A549 (cell line): ENCODE results near the gene CELA3B.
"Not testable (repeated sequence)": the region's sequence is repeated elsewhere in the genome, so short reads cannot be mapped to it uniquely, and the experiment has no call there.

Experiments
- CTCF ChIP-seq: fragments of >200 bp; sonication (Bioruptor Twin); formaldehyde crosslinking; IDR thresholded peaks from 3 replicates; pipeline ENCODE4 v1.5.1; 2016
- EP300 ChIP-seq, 2 experiments: fragments of >200 bp; sonication (Bioruptor Twin); formaldehyde crosslinking; IDR thresholded peaks; 2 replicates in 1 of 2; 3 replicates in 1 of 2; pipeline ENCODE4 v1.6.1; 2016 to 2017
- KDM1A ChIP-seq: fragments of 200-600 bp; sonication (generic); IDR thresholded peaks from 2 replicates; pipeline ENCODE4 v1.6.1; 2016; ENCODE audit warnings: low read depth, mild to moderate bottlenecking
- MYC ChIP-seq: IDR thresholded peaks from 2 replicates; pipeline ENCODE4 v1.6.1; 2012; ENCODE audit warnings: mild to moderate bottlenecking, inconsistent platforms, low read length, improper control_type of control experiment, borderline replicate concordance
- POLR2A ChIP-seq: IDR thresholded peaks from 2 replicates; pipeline ENCODE4 v1.6.1; 2012; ENCODE audit warnings: mild to moderate bottlenecking, low read length
- POLR2AphosphoS2 ChIP-seq: conservative IDR thresholded peaks from 2 replicates; pipeline ENCODE4 v1.6.1; 2012; ENCODE audit warnings: low read length, improper control_type of control experiment, inconsistent platforms
- RCOR1 ChIP-seq: fragments of 150-350 bp; IDR thresholded peaks from 2 replicates; pipeline ENCODE4 v1.6.1; 2014; ENCODE audit warnings: antibody characterized with exemption, low read length, low read depth
- RNF2 ChIP-seq: fragments of 200-600 bp; sonication (generic); IDR thresholded peaks from 2 replicates; pipeline ENCODE4 v1.6.1; 2016; ENCODE audit warnings: low read depth, mild to moderate bottlenecking, antibody characterized with exemption, moderate library complexity, borderline replicate concordance
- SREBF2 ChIP-seq: fragments of 450-650 bp; IDR thresholded peaks from 2 replicates; pipeline ENCODE4 v1.6.1; 2014; ENCODE audit warnings: mild to moderate bottlenecking, moderate library complexity
- ZSCAN20 ChIP-seq: fragments of 250-450 bp; sonication (Bioruptor Pico); IDR thresholded peaks from 2 replicates; pipeline ENCODE4 v1.8.0; 2022; ENCODE audit warnings: mild to moderate bottlenecking, moderate library complexity

DNA sequence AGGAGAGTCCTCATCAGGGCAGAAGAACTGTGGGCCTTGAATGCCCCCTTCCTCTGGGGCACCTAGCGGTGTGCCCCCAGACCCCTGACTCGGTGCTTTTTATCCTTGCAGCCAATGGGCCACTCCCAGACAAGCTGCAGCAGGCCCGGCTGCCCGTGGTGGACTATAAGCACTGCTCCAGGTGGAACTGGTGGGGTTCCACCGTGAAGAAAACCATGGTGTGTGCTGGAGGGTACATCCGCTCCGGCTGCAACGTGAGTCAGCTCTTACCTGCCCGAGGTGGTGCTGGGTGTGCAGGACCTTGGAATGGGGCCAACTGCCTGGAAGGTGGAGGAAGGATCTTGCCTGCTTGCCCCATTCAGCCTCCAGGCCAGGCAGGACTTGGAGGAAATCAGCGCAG is 30.4 kb downstream of the CELA3B start:
- TF ChIP-seq POLR2AphosphoS2; SREBF2; RCOR1; RNF2; CTCF; MYC; EP300 (IDR thresholded peaks at IDR 0.05); KDM1A; POLR2A; ZSCAN20 (CRISPR knock-in tag): not testable (repeated sequence)
